ENCODE data around the gene FAM222A.

The FAM222A gene
- 1.3 to 1.8 reads per million in 2 donors for total RNA-seq

GRCh38 chr12:109713187-109714070 is at the start of gene FAM222A:
TSS of gene FAM222A (plus strand) at chr12:109713825. CDS start at chr12:109744147, 30,322 bp downstream.
- peak; percentile 98 for DNase-seq

DNA sequence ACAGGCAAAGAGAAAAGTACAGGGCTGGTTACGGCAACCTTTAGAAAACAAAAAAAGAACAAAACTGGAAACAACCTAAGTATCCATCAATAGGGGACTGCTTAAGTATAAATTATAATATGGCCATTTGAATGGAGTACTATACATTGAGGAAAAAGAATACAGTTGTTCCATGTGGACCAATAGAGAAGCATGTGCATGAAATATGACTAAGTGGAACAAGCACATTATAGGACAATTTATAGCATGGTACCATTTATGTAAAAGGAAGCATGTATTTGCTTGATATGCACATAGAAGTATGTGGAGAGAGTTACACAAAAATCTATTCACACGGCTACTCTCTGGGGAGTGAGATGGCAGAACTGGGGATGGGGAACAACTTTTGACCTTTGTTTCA is 49.2 kb upstream of the FAM222A start:
- DNase-seq = no peak

GRCh38 chr12:109666068-109666467 is 47.6 kb upstream of the FAM222A start:
- no peak for DNase-seq

DNA sequence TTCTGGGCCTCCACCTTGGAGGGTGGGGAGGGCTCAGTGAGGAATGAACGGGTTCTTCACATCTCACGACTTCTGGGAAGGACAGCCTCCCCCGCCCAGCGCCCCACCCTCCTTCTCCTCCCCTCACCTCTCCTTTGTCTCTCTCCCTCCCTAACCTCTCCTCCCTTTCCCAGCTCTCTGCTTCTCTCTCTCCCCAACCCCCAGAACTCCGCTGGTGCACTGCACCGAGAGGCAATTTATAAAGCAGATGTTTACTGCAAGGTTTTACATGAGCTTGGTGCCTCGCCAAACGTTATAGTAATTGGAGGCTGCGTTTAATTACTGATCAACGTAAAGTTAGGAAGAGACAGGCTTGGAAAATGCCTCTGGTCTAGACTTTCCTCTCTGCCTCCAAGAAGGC is 42.9 kb upstream of the FAM222A start:
- no peak for DNase-seq

- no peak for DNase-seq
Observed at GRCh38 chr12:109671502-109671901, 42.1 kb upstream of the FAM222A start.

DNA sequence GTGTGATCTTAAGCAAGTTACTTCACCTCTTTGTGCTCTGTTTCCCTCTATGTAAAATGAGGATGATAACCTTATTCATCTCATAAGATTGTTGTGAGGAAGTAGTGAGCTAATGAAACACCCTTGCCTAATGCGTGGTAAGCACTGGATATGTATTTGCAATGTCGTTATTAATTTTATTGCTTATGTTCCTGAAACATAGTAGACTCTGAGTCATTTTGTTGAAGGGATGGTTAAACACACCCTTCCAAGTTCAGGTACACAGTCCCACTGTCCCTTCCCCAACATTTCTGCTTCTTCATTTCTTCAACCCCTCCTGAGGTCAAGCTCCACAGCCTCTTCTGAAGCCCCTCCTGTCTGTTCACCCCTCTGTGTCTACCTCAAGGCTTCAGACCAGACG is 40.2 kb upstream of the FAM222A start:
- no peak for DNase-seq

GRCh38 chr12:109673884-109674283 is 39.7 kb upstream of the FAM222A start:
- DNase-seq = no peak

- DNase-seq = no peak
Observed at GRCh38 chr12:109675411-109675810, 38.2 kb upstream of the FAM222A start.

DNA sequence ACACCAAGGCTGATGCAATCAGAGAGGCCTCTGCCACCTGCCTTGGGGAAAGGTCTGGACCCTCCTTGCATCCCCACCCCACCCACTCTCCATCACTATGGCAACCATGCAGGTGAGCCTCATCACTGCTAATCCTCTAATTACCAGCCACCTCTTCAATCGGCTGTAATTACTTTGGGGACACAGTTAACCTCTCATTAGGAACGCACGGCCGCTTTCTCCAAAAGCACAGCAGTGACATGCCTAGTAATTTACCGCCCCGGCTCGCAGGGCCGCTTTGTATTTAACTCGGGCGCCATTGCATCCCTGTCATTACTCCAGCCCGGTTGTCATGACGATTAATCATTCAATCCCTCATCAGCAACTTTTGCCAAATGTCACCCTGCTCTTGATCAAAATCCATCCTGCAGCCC is 36.3 kb upstream of the FAM222A start:
- DNase-seq = no peak

DNA sequence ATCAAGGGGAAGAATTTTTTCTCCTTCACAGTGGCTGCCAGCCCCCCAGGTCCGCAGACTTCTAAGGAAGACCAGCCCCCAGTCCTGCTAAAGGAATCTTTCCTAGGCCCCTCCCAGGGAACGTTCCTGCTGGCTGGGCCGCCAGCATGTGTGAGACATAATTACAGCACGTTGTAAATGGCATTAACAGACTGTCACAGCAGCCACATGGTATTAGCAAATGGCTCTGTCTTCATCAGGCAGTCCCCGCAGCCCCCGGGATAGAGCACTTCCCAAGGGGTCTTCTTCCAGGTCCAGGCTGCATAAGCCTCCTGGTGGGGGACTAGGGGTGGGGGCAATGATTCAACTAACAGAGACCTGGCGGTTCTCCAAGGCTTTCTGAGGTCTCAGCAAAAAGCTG is 34.9 kb upstream of the FAM222A start:
- no peak for DNase-seq

DNA sequence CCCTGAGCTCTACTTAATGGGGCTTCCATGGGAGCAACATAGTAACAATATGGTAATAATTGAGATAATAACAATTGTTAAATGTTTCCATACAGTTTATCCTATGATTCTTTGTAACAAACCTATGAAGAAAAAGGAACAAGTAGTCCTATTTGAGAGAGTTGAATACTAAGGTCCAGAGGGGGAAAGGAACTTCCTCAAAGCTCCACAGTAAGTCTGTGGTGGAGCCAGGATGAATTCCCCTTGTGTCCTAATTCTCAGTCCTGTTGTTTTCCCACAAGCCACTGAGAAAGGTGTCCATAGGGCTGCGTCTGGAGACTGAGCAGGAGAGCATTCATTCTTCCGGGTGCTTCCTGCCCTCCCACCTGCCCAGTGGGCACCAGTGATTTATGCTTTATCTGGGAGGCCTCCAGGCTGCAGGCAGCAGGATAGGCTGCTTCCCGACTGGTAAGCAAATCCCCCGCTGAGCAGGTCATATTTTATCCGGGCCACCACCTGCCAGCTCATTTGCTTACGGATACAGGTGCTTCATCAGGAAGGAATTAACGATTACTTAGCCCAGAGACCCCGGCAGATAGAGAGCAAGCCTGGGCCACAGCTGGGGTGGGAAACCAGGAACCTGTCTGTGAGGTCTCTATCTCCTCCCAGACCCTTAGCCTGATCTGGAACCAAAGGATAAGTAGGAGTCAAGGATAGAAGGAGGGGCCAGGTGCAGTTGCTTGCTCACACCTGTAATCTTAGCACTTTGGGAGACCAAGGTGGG is 33.9 kb upstream of the FAM222A start:
- no peak for DNase-seq

GRCh38 chr12:109680264-109681005 is 33.2 kb upstream of the FAM222A start:
- DNase-seq = no peak

DNA sequence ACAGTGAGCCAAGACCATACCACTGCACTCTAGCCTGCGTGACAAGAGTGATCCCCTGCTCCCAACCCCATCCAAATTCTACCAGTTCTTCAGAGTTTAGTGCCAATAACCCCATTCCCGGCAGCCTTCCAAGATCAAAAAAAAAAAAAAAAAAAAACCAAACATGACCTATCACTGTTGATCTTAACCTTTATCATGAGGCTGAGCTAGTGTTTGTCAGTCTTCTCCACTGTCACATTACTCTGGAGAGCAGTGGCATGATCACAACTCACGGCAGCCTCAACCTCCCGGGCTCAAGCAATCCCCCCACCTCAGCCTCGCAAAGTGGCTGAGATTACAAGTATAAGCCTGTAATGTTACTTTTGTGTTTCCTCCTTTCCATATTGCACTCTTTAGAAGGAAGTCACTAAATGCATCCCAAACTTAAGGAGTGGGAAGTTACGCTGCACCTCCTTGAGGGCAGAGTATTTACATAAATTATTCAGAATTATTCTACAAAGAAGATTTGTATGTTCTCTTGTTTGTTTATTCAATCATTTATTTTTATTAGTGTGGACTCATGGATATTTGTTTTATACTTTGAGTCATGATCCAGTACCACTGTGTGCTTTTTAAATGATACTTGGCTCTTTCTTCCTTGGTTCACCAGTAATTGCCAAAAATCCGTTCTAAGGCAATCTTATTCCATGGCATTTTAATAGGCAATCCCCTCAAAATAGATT is 31.5 kb upstream of the FAM222A start:
- DNase-seq = no peak

DNA sequence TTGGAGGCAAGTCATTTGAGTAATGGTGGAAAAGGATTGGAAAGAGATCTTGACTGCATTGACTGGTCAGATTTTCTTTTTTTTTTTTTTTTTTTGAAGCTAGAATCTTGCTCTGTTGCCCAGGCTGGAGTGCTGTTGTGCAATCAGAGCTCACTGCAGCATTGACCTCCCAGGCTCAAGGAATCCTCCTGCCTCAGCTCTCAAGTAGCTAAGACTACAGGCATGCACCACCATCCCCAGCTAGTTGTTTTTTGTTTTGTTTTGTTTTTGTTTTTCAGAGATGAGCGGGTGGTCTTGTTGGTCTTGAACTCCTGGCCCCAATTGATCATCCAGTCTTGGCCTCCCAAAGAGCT is 30.9 kb upstream of the FAM222A start:
- no peak for DNase-seq

- DNase-seq = no peak
Observed at GRCh38 chr12:109683316-109683715, 30.3 kb upstream of the FAM222A start.

- DNase-seq = no peak
Observed at GRCh38 chr12:109685574-109686447, 27.8 kb upstream of the FAM222A start.

GRCh38 chr12:109686523-109686922 is 27.1 kb upstream of the FAM222A start:
- no peak for DNase-seq

DNA sequence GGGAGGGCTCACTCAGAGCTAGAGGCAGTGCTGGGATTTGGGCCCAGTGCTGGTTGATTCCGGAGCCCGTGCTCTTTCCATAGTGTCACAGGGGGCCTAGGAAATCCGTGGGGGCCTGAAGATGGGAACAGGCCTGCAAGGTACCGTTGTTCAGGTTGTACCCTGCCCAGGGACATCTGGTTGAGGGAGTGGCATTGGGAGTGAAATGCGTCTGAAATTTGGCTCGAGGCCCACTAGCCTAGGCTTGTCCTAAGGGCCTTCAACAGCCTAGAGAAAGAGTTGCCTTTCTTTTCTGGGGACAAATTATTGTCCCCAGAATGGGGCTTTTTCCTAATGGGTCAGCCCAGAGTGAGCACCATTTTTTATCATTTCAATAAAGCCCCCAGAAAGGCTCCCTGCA is 26.4 kb upstream of the FAM222A start:
- DNase-seq = no peak

- DNase-seq = no peak
Observed at GRCh38 chr12:109689426-109689825, 24.2 kb upstream of the FAM222A start.

- no peak for DNase-seq
Observed at GRCh38 chr12:109693160-109693559, 20.5 kb upstream of the FAM222A start.
